Endothelial cell of umbilical vein (primary cell): Measurements from ENCODE around the gene MAML2.

Source experiments
- CTCF ChIP-seq, 2 donors: IDR thresholded peaks; 1 replicate in 1 of 2; 2 replicates in 1 of 2; pipeline ENCODE4 v1.5.1; 2011; ENCODE audit warnings: low read length in 2 of 2, mild to moderate bottlenecking in 2 of 2, moderate library complexity in 2 of 2, control low read depth in 1 of 2, inconsistent platforms in 1 of 2, low read depth in 1 of 2; ENCODE audit not compliant: insufficient read depth in 1 of 2; ENCODE audit errors: extremely low read depth in 1 of 2
- EZH2 ChIP-seq: IDR thresholded peaks from 2 replicates; pipeline ENCODE4 v1.6.1; 2012; ENCODE audit warnings: borderline replicate concordance, low read depth, mild to moderate bottlenecking, moderate library complexity, low read length, inconsistent platforms; ENCODE audit not compliant: severe bottlenecking
- MAX ChIP-seq: IDR thresholded peaks from 2 replicates; pipeline ENCODE4 v1.6.1; 2011; ENCODE audit not compliant: insufficient read depth, insufficient read length
- POLR2A ChIP-seq: IDR thresholded peaks from 2 replicates; pipeline ENCODE4 v1.6.1; 2012; ENCODE audit warnings: low read depth, mild to moderate bottlenecking, control low read depth, low read length
- POLR2AphosphoS5 ChIP-seq: IDR thresholded peaks from 2 replicates; pipeline ENCODE4 v1.6.1; 2012; ENCODE audit warnings: low read depth, mild to moderate bottlenecking, control low read depth, low read length, moderate library complexity; ENCODE audit not compliant: insufficient read depth

GRCh38 chr11:96090711-96091110 is 252.3 kb downstream of the MAML2 start:
- TF ChIP-seq CTCF (IDR thresholded peaks at IDR 0.05; ENCODE audit: extremely low read depth in 1 of 2, insufficient read depth in 1 of 2, low read depth in 1 of 2, low read length in 2 of 2) (no peak), POLR2A (no peak), MAX (no peak), POLR2AphosphoS5 (no peak), EZH2 (no peak)
